Stimulated activated CD8-positive, alpha-beta memory T cell treated with anti-CD3 and anti-CD28 coated beads, Interleukin-7, amount 100 ng/mL, for 1 hour (primary cell): ENCODE measurements around the gene CIC.
A peak's percentile ranks its signal among the peaks of the same experiment; 100 is the strongest.

Experiments
- DNase-seq, 2 donors: peaks; one replicate each; pipeline ENCODE4 v3.0.0-alpha.2; 2020; ENCODE audit warnings: low read depth in 2 of 2

The CIC gene

DNA sequence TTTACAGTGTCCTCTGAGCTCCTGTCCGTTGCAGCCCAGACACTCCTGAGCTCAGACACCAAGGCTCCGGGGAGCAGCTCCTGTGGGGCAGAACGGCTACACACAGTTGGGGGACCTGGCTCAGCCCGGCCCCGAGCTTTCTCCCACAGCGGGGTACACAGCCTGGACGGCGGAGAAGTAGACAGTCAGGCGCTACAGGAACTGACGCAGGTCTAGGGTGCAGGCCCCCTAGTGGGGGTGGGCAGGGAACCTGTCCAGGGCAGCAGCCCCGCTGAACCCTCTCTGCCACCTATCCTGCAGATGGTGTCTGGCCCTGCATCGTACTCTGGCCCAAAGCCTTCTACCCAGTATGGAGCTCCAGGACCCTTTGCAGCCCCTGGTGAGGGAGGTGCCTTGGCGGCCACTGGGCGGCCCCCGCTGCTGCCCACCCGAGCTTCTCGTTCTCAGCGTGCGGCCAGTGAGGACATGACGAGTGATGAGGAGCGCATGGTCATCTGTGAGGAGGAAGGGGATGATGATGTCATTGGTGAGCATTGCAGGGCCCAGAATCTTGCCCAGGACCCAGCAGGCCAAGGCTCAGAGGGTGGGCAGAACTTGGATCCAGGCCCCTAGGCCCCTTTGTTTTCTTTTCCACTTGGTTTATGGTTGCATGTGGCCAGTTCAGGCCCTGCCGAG, 20.0 kb downstream of the CIC start:
- no peak for DNase-seq

DNA sequence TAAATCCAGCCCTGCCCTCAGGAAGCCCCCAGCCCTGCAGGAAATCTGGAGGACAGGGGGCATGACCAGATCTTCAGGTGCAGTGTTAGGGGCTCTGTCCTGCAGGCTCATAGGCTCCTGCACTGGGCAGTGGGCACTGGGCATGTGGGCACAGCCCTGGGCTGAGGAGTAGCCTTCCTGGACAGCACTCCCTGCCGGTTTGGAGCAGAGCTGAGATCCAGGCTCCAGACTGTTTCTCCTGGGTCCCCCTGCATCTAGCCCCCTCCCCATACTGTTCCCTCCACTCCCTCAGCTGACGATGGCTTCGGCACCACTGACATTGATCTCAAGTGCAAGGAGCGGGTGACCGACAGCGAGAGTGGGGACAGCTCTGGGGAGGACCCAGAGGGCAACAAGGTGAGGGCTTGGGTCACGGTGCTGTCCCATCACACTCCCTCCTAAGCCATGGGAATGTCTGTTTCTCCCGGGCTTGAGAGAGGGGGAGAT, 20.5 kb downstream of the CIC start:
- no peak for DNase-seq

DNA sequence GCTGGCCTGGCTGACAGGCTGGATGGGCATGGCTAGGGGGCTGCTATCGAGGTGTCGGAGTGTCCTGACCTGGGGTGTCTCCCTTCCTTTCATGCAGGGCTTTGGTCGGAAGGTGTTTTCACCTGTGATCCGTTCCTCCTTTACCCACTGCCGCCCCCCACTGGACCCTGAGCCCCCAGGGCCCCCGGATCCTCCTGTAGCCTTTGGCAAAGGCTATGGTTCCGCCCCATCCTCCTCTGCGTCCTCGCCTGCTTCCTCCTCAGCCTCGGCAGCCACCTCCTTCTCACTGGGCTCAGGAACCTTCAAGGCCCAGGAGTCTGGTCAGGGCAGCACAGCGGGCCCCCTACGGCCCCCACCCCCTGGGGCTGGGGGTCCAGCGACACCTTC, 21.1 kb downstream of the CIC start:
- no peak for DNase-seq

DNA sequence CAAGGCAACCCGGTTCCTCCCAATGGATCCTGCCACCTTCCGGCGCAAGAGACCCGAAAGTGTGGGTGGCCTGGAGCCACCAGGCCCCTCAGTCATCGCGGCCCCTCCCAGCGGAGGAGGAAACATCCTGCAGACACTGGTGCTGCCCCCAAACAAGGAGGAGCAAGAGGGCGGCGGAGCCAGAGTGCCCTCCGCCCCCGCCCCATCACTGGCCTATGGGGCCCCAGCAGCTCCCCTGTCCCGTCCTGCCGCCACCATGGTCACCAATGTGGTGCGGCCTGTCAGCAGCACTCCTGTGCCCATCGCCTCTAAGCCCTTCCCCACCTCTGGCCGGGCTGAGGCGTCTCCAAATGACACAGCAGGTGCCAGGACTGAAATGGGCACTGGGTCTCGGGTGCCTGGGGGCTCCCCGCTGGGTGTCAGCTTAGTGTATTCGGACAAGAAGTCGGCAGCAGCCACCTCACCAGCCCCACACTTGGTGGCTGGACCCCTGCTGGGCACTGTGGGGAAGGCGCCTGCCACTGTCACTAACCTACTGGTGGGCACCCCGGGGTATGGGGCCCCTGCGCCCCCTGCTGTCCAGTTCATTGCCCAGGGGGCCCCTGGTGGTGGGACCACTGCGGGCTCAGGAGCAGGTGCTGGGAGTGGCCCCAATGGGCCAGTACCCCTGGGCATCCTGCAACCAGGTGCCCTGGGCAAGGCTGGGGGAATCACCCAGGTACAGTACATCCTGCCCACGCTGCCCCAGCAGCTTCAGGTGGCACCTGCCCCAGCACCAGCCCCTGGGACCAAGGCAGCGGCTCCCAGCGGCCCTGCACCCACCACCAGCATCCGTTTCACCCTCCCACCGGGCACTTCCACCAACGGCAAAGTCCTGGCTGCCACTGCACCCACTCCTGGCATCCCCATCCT, 21.7 kb downstream of the CIC start:
- DNase-seq = no peak

DNA sequence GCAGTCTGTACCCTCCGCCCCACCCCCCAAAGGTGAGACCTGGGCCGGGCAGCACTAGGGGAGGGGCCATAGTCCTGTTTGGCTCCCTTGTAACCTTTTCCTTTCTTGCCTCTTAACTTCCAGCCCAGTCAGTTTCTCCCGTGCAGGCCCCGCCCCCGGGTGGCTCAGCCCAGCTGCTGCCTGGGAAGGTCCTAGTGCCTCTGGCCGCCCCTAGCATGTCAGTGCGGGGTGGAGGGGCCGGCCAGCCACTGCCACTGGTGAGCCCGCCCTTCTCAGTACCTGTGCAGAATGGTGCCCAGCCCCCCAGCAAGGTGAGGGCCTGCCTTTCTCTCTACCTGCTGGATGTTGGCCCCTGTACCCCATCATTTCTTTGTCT, 22.4 kb downstream of the CIC start:
- no peak for DNase-seq

DNA sequence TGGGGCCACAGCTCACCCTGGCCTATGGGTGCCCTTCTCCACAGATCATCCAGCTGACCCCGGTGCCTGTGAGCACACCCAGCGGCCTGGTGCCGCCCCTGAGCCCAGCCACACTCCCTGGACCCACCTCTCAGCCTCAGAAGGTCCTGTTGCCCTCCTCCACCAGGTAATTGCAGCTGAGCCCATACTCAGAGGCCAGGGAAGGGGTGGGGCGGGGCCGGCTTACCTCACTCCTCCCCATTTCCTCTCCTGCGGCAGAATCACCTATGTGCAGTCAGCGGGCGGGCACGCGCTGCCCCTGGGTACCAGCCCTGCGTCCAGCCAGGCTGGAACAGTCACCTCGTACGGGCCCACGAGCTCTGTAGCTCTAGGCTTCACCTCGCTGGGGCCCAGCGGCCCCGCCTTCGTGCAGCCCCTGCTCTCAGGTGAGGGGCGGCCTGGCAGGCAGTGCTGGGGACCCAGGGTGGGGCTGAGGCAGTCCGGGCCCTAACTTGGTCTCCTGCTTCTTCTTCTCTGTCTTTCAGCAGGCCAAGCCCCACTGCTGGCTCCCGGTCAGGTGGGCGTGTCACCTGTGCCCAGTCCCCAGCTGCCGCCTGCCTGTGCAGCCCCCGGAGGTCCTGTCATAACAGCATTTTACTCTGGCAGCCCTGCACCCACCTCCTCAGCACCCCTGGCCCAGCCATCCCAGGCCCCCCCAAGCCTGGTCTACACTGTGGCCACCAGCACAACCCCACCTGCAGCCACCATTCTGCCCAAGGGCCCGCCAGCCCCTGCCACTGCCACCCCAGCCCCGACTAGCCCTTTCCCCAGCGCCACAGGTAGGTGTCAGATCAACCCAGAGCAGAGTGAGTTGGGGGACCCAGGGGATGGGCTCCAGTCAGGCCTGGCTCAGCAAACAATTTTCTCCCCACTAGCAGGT, 23.2 kb downstream of the CIC start:
- no peak for DNase-seq

DNA sequence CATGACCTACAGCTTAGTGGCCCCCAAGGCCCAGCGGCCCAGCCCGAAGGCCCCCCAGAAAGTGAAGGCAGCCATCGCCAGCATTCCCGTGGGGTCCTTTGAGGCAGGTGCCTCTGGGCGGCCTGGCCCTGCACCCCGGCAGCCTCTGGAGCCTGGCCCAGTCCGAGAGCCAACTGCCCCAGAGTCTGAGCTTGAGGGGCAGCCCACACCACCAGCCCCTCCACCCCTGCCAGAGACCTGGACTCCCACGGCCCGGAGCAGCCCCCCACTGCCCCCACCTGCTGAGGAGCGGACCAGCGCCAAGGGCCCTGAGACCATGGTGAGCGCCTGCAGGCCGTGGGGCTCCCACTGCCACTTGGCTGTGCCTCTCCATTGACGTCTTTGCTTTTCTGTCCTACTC, 23.9 kb downstream of the CIC start:
- no peak for DNase-seq

DNA sequence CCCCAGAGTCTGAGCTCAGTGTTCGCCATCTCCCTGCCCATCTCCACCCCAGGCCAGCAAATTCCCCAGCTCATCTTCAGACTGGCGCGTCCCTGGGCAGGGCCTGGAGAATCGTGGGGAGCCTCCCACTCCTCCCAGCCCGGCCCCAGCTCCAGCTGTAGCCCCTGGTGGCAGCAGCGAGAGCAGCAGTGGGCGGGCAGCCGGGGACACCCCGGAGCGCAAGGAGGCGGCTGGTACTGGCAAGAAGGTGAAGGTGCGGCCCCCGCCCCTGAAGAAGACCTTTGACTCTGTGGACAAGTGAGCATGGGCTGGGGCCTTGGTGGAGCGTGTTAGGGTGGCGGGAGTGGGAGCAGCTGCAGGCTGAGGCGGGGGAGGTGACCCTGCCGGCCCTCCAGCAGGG, 24.5 kb downstream of the CIC start:
- DNase-seq = no peak

DNA sequence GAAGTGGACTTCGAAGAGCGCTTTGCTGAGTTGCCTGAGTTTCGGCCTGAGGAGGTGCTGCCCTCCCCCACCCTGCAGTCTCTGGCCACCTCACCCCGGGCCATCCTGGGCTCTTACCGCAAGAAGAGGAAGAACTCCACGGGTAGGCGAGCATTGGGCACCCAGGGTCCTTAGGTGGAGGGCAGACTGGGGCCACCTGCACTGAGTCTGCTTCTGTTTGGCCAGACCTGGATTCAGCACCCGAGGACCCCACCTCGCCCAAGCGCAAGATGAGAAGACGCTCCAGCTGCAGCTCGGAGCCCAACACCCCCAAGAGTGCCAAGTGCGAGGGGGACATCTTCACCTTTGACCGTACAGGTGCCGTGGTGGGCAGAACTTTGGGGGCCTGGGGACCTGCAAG, 24.9 kb downstream of the CIC start:
- DNase-seq = no peak

DNA sequence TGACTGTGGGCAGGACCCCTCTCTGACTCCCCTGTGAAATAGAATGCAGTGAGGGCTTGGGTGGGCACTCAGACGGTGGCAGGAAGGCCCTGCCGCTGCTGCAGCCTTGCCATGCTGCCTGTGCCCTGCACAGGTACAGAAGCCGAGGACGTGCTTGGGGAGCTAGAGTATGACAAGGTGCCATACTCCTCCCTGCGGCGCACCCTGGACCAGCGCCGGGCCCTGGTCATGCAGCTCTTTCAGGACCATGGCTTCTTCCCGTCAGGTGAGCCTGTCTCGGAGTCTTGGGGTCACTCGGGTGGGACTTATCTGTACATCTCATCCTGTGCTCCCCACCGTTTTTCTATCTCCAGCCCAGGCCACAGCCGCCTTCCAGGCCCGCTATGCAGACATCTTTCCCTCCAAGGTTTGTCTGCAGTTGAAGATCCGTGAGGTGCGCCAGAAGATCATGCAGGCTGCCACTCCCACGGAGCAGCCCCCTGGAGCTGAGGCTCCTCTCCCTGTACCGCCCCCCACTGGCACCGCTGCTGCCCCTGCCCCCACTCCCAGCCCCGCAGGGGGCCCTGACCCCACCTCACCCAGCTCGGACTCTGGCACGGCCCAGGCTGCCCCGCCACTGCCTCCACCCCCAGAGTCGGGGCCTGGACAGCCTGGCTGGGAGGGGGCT, 25.6 kb downstream of the CIC start:
- DNase-seq = no peak

DNA sequence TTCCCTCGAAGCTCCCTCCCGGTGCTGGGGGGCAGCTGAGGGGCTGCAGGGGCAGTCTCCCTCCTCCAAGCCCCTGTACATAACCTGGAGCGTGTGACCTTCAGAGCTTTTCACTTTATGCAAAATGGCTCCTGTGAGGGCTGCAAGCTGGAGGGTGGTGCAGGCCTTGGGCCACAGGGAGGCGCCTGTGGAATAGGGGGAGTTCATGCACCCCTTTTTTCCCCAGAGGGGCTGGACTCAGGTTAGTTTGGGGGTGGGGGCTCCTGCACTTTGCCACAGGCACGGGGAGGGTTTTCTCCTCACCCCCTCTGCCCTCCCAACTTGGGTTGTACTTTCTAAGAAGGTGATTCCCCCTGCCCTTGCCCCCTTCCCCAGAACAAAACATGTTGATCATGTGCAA, 26.3 kb downstream of the CIC start:
- DNase-seq = no peak

DNA sequence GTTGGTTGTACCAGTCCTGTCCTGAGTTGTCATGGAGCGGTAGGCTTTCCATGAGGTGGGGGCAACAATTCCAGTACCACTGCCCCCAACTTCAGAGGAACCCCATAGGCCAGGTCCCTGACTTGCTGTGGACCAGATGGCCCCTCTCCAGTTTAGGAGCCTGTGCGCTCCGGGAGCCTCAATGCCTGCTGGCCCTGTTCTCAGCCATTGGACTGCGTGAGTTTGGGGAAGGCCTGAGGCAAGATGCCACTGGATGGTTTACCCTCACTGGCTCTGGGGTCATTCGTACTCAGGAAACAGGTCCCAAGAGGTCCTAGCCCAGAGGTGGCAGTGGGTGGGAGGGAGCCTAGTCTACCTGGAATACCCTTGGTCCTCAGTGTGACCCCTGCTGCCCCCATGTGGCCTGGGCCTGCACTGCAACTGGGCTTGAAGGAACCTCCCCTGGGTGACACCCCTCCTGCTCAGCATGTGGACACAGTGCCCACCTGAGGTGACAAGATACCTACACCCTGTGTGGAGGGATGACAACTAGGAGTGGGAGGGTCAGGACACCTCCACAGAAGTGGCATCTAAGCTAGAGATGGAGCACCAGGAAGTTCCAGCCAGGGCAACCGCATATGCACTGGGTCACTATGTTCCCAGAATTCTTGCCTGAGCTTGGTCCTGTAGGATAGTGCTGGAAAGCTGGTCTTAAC, 26.9 kb downstream of the CIC start:
- peak; percentile 80 to 91 for DNase-seq

DNA sequence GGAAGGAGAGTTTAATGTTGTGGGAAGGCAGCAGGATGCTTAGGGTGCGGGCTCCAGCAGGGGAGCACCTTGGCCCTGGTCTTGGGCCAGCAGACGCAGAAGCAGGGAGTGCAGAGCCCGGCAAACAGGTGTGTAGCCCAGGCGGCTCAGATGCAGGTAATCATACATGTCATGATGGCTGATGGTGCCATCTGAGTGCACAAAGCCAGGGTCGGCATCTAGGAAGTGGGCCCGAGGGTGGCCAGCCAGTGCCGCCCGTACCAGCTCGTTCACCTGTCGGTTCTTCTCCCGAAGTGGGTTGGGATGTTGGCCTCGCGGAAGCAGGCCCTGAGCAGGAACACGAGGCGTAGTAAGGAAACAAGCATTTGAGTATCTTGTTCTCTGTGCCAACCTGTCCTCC, 28.0 kb downstream of the CIC start:
- no peak for DNase-seq

DNA sequence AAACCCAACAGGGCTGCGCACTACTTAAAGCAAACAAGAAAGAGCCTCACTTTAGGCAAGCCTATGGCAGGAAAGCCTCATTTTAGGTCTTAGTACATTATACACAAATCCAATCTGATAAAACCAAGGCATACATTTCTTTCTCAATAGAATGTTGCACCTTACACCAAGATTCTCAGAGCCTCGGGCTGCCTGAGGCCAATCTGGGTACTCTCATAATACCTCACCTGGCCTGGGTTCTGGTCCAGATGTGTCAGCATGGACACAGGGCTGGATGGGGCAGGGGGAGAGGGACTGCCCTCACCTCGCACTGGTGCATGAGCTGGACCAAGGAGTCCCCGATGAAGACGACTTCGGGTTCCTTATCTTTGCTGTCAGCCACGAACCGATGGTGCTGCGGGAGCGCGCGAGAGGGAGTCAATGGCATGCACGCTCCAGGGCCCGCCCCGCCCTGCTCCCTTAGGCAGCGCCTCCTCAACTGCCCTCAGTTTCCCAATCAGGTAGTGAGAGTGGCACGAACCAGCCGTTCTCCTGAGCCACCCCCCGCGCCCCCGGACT, 32.7 kb downstream of the CIC start, which contains the start of gene PRR19:
Gene PRR19 (plus strand): TSS at position 487 of the 558 bp plus-strand sequence. CDS start 7,453 bp downstream, outside the sequence.
- no peak for DNase-seq

DNA sequence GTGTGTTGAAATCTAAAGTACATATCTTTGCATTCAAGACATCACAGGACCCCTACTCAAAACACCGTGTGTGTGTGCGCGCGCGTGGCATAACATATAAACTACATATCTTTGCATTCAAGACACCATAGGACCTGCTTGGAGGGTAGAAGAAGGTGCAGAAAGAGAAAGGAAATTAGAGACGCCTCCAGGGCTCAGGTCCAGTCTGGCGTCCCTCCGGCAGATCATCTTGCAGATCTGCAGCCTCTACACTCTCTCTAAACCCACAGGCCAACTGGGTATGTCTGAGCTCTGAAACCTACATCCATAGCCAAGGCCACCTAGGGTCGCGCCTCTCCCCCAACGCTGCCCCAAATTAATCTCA, 34.0 kb downstream of the CIC start:
- no peak for DNase-seq

DNA sequence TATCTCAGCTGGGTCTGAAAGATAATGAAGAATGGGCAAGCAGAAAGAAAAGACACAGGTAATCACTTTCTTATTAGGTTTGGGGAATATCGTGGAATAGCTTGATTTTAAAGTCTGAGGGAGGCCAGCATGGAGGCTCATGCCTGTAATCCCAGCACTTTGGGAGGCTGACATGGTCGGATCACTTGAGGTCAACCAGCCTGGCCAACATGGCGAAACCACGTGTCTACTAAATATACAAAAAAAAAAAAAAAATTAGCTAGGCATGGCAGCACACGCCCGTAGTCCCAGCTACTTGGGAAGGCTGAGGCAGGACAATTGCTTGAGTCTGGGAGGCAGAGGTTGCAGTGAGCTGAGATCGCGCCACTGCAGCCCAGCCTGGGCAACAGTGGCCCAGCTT, 34.8 kb downstream of the CIC start:
- DNase-seq = no peak

DNA sequence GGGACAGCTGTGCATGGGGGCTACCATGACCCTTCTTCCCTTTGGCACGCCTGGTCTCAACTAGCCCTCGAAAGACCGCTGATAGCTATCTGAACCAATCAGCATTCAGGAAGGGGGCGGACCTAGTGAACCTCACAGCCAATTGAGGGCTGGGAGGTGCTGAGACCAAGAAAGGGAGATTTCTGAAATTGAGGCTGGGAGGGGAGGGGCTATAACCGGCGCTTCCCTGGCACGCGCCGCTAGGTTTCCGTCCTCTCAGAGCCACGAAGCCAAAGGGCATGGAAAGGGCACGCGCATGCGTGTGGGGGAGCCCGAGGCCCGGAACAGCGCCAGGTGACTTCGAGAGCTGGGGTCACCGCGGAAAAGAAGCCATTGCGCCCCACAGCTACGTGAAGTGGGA, 37.6 kb downstream of the CIC start:
- no peak for DNase-seq

DNA sequence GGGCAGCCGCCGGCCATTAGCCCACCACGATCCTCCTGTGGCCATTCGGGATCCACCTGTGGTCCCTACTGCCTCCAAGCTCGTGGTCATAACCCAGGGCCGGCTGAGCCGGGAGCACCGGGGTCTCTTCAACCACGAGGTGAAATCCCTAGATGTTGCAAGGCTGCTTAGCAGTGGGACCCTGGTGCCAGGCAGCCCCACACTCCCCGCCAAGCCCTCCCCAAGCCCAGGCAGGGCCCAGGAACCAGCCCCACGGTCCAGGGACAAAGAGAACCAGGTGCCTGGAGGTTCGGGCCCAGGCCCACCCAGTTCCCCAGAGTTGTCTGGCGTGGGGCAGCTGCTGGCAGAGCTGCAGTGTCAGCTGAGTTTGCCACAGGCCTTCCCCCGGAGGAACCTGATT, 40.6 kb downstream of the CIC start:
- no peak for DNase-seq

DNA sequence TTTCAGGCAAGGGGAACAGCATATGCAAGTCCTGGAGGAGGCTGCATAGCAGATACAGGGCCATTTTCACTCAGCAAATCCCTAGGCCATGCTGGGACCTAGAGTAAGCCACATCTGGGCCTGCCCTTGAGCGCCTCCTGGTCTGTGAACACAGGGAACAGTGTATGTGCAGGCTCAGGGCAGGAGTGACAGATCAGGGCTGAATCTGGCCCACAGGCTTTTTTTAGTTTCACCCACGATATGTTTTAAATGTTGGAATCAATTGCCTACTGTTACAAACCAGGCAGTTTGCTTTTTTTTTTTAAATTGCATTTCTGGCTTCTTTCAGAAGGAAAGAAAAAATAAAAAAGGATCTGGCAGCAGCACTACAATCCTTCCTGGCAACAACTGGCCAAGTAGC, 42.6 kb downstream of the CIC start:
- DNase-seq = no peak

DNA sequence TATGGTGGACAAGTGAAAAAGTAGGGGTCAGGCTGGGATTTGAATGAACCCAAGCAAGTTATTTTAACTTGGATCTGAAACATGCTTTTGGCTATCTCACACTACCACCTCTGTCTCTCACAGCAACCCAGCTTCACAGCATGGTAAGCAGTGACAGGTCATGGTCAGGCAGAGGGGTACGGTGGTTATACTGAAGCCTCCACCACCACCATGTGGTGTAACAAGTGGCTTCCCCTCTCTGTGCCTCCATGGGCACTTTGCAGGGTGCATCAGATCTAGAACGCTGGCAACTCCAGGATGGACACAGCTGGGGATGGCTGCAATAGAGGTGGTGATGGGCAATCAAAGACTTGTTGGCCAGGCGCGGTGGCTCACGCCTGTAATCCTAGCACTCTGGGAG, 43.3 kb downstream of the CIC start:
- DNase-seq = no peak
